IMR-90 (cell line): ENCODE results near the gene TPSG1. TPM values are rescaled to one million over a fixed set of nuclear protein-coding genes. Genes with fewer than 3 reads are reported as not detected.

ENCODE experiments used
- ATAC-seq: fragments of 200-7000 bp; cut with Tn5 transposase; 2 replicates; pipeline ENCODE4 v1.9.1; 2020; ENCODE audit warnings: low read depth, mild to moderate bottlenecking, moderate library complexity
- BruUV-seq: library from RNA; stranded (reverse); fragments of 400-500 nt; replicated peaks from 2 replicates; lab custom pipeline; 2021; lab: Mats Ljungman, UMichigan
- CTCF ChIA-PET: fragments of 300-600 bp; formaldehyde crosslinking; extraction: SDS; loops from one replicate; lab custom pipeline; 2021; ENCODE audit warnings: antibody characterized with exemption; lab: Yijun Ruan, JAX
- POLR2A ChIA-PET: fragments of 300-600 bp; sonication (Branson Sonifier 250); formaldehyde crosslinking; loops from one replicate; lab custom pipeline; 2022; ENCODE audit warnings: antibody characterized with exemption; ENCODE audit not compliant: unreplicated experiment; lab: Charles Lee
- DNase-seq: peaks from one replicate; pipeline ENCODE4 v3.0.0; 2013
- H2AFZ ChIP-seq: replicated peaks from 2 replicates; pipeline ENCODE3; 2013; ENCODE audit warnings: low read length, mild to moderate bottlenecking; ENCODE audit not compliant: poor library complexity
- H2AK5ac ChIP-seq: 2 replicates; pipeline ENCODE4 v1.6.1; 2013; ENCODE audit warnings: low read depth, low read length, inconsistent platforms
- H2AK9ac ChIP-seq: replicated peaks from 2 replicates; pipeline ENCODE3; 2013; ENCODE audit warnings: mild to moderate bottlenecking, low read depth, low read length, moderate library complexity; ENCODE audit not compliant: poor library complexity
- H2BK120ac ChIP-seq: 2 replicates; pipeline ENCODE4 v1.6.1; 2013; ENCODE audit warnings: low read depth, low read length, inconsistent platforms
- H2BK15ac ChIP-seq: 3 replicates; pipeline ENCODE4 v1.6.1; 2013; ENCODE audit warnings: low read depth, low read length, inconsistent platforms
- H2BK20ac ChIP-seq: 2 replicates; pipeline ENCODE4 v1.6.1; 2013; ENCODE audit warnings: low read depth, mild to moderate bottlenecking, inconsistent platforms, low read length, moderate library complexity
- H2BK5ac ChIP-seq: 2 replicates; pipeline ENCODE4 v1.6.1; 2013; ENCODE audit warnings: mild to moderate bottlenecking, low read depth, low read length, inconsistent platforms; ENCODE audit not compliant: poor library complexity, severe bottlenecking
- H3K14ac ChIP-seq: replicated peaks from 2 replicates; pipeline ENCODE4 v1.6.1; 2013; ENCODE audit warnings: low read depth, low read length, inconsistent platforms
- H3K18ac ChIP-seq: 2 replicates; pipeline ENCODE4 v1.6.1; 2013; ENCODE audit warnings: low read depth, low read length, control low read depth
- H3K23ac ChIP-seq: 2 replicates; pipeline ENCODE4 v1.6.1; 2013; ENCODE audit warnings: low read depth, low read length, inconsistent platforms
- H3K27ac ChIP-seq: 2 replicates; pipeline ENCODE4 v1.5.1; 2013; ENCODE audit warnings: mild to moderate bottlenecking, control low read depth, low read length; ENCODE audit not compliant: insufficient read depth
- H3K27me3 ChIP-seq: 2 replicates; pipeline ENCODE4 v1.6.1; 2013; ENCODE audit warnings: low read length; ENCODE audit not compliant: control insufficient read depth, insufficient read depth
- H3K36me3 ChIP-seq: 2 replicates; pipeline ENCODE4 v1.6.1; 2013; ENCODE audit warnings: low read length, mixed read lengths; ENCODE audit not compliant: control insufficient read depth, insufficient read depth
- H3K4ac ChIP-seq: 2 replicates; pipeline ENCODE4 v1.6.1; 2013; ENCODE audit warnings: low read depth, low read length, inconsistent platforms
- H3K4me1 ChIP-seq: 2 replicates; pipeline ENCODE4 v1.6.1; 2013; ENCODE audit warnings: low read length, mixed read lengths; ENCODE audit not compliant: control insufficient read depth, insufficient read depth
- H3K4me2 ChIP-seq: 2 replicates; pipeline ENCODE4 v1.6.1; 2013; ENCODE audit warnings: low read depth, mild to moderate bottlenecking, control low read depth, low read length, moderate library complexity
- H3K4me3 ChIP-seq: 2 replicates; pipeline ENCODE4 v1.5.1; 2013; ENCODE audit warnings: low read depth, mild to moderate bottlenecking, control low read depth, low read length, moderate library complexity; ENCODE audit not compliant: insufficient read depth
- H3K56ac ChIP-seq: 2 replicates; pipeline ENCODE4 v1.6.1; 2013; ENCODE audit warnings: low read length, inconsistent platforms; ENCODE audit not compliant: insufficient read depth; ENCODE audit errors: extremely low read depth
- H3K79me1 ChIP-seq, 2 experiments: 2 replicates each; pipeline ENCODE4 v1.6.1; 2013; ENCODE audit warnings: low read length in 2 of 2, inconsistent platforms in 1 of 2, low read depth in 1 of 2
- H3K9ac ChIP-seq: 2 replicates; pipeline ENCODE4 v1.6.1; 2013; ENCODE audit warnings: low read depth, low read length, control low read depth
- H3K9me1 ChIP-seq: 2 replicates; pipeline ENCODE4 v1.6.1; 2013; ENCODE audit warnings: low read length, inconsistent platforms; ENCODE audit not compliant: insufficient read depth
- H3K9me3 ChIP-seq: 2 replicates; pipeline ENCODE4 v1.6.1; 2013; ENCODE audit warnings: low read length; ENCODE audit not compliant: control insufficient read depth, insufficient read depth
- H4K20me1 ChIP-seq: 2 replicates; pipeline ENCODE4 v1.6.1; 2013; ENCODE audit warnings: low read length, inconsistent platforms; ENCODE audit not compliant: insufficient read depth
- H4K5ac ChIP-seq: 2 replicates; pipeline ENCODE4 v1.6.1; 2013; ENCODE audit warnings: mild to moderate bottlenecking, low read depth, low read length, control low read depth
- H4K8ac ChIP-seq, 2 experiments: 2 replicates each; pipeline ENCODE4 v1.6.1; 2013; ENCODE audit warnings: low read depth in 2 of 2, low read length in 2 of 2, control low read depth in 1 of 2, inconsistent platforms in 1 of 2
- H4K91ac ChIP-seq: 2 replicates; pipeline ENCODE4 v1.6.1; 2013; ENCODE audit warnings: low read depth, low read length, inconsistent platforms; ENCODE audit not compliant: insufficient read depth
- CEBPB ChIP-seq: IDR thresholded peaks from 2 replicates; pipeline ENCODE4 v1.6.1; 2012; ENCODE audit warnings: low read depth, low read length, improper control_type of control experiment
- FOS ChIP-seq: fragments of 150-350 bp; IDR thresholded peaks from 2 replicates; pipeline ENCODE4 v1.6.1; 2016; ENCODE audit warnings: low read depth, low read length
- MAFK ChIP-seq: IDR thresholded peaks from 2 replicates; pipeline ENCODE4 v1.6.1; 2012; ENCODE audit warnings: low read depth, low read length, improper control_type of control experiment
- MAZ ChIP-seq: IDR thresholded peaks from 2 replicates; pipeline ENCODE4 v1.6.1; 2012; ENCODE audit warnings: low read depth, mild to moderate bottlenecking, low read length, improper control_type of control experiment, moderate library complexity, borderline replicate concordance
- RAD21 ChIP-seq: IDR thresholded peaks from 2 replicates; pipeline ENCODE4 v1.6.1; 2012; ENCODE audit warnings: low read length, improper control_type of control experiment
- RCOR1 ChIP-seq: IDR thresholded peaks from 2 replicates; pipeline ENCODE4 v1.6.1; 2012; ENCODE audit warnings: mild to moderate bottlenecking, low read length, improper control_type of control experiment; ENCODE audit not compliant: insufficient replicate concordance
- WGBS, 2 experiments: methylation state at CpG; one replicate each; pipeline versions ENCODE4 v1.1.5 to v1.1.7; 2013; ENCODE audit warnings: missing lambda C conversion rate in 2 of 2; ENCODE audit not compliant: insufficient read length in 1 of 2; ENCODE audit errors: extremely low coverage in 2 of 2; 5-methylcytosine and 5-hydroxymethylcytosine counted together
- dilution Hi-C: fragments of 300-500 bp; cut with HindIII; formaldehyde crosslinking; loops from one replicate; pipeline ENCODE4 v1.14.3; 2018; ENCODE audit warnings: low sequenced_read_pairs; ENCODE audit not compliant: unreplicated experiment
- in situ Hi-C: fragments of 300-500 bp; cut with MboI; formaldehyde crosslinking; loops from 3 replicates; pipeline ENCODE4 v1.14.3; 2019; ENCODE audit warnings: low sequenced_read_pairs, inconsistent platforms, mixed read lengths
- intact Hi-C: fragments of 100-400 bp; cut with micrococcal nuclease; formaldehyde crosslinking; loops from 2 replicates; pipeline ENCODE4 v1.10.0; 2022
- polyA plus RNA-seq, 3 experiments: library from polyadenylated mRNA; depleted of rRNA; stranded (reverse); fragments of >200 nt; gene quantifications; 2 replicates each; pipeline ENCODE4 v1.2.3, GENCODE V29; 2012; ENCODE audit warnings: low replicate concordance in 1 of 3
- total RNA-seq: library from RNA; depleted of rRNA; stranded (reverse); fragments of >200 nt; gene quantifications from 2 replicates; pipeline ENCODE4 v1.2.3, GENCODE V29; 2012
- TF ChIP-seq, protein P1 (sequence below): conservative IDR thresholded peaks from 2 replicates; pipeline ENCODE4 v1.5.1; 2012; ENCODE audit warnings: mild to moderate bottlenecking, low read depth, low read length, improper control_type of control experiment
- TF ChIP-seq, protein P2 (sequence below): fragments of 150-350 bp; IDR thresholded peaks from 2 replicates; pipeline ENCODE4 v1.6.1; 2016; ENCODE audit warnings: low read depth, mild to moderate bottlenecking, low read length, moderate library complexity, borderline replicate concordance

TPSG1 gene
- total and polyA plus RNA-seq, 2 of the 4 experiments (the other 2 are of a cell fraction), result not detected

DNA sequence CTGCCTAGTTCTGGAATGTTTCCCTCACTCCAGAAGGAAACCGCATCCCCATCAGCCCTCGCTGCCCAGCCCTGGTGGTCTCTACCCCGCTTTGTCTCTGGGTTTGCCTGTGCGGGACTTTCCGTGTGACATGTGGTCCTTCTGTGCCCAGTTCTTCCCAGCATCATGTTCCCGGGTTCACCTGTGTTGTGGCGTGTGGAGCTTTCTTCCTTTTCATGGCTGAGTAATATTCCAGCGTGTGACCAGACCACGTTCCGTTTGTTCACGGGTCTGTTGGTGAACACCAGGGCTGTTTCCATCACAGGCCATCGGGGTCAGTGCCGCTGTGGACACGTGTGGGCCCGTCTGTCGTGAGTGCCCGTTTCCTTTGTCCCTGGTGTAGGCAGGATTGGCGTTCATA lies 40.1 kb downstream of the TPSG1 start:
- Histone ChIP-seq H3K4me3 (no peak overlapping the region), H3K14ac (no peak overlapping the region), H3K56ac (no peak overlapping the region), H3K9me3 (no peaks in the 10 kb centered on the region), H4K8ac (no peak overlapping the region), H2BK20ac (no peak overlapping the region), H3K27ac (no peak overlapping the region), H2BK5ac (no peak overlapping the region), H3K4me1 (peaks cover 18% of the 10 kb centered on the region), H2AFZ (no peak overlapping the region), H2BK15ac (no peak overlapping the region), H2BK120ac (no peak overlapping the region), H3K36me3 (no peaks in the 10 kb centered on the region), H3K9me1 (peaks cover 8% of the 10 kb centered on the region), H3K4me2 (no peak overlapping the region), H2AK5ac (no peak overlapping the region), H3K27me3 (no peaks in the 10 kb centered on the region; the same call in 1 of the 2 replicates), H4K20me1 (no peaks in the 10 kb centered on the region; the same call in 1 of the 2 replicates), H4K5ac (no peak overlapping the region), H4K91ac (no peak overlapping the region), H3K23ac (no peak overlapping the region), H2AK9ac (no peak overlapping the region), H3K9ac (no peak overlapping the region), H3K79me1 (no peaks in the 10 kb centered on the region; a peak in 1 of 4 replicates), H3K4ac (no peak overlapping the region), H3K18ac (no peak overlapping the region)
- dilution Hi-C loops, result no loop called here
- ChIA-PET POLR2A (no interaction called here), CTCF (no interaction called here)
- in situ Hi-C loops, result no loop called here
- no TSS peak for BruUV-seq
- TF ChIP-seq, protein P1, sequence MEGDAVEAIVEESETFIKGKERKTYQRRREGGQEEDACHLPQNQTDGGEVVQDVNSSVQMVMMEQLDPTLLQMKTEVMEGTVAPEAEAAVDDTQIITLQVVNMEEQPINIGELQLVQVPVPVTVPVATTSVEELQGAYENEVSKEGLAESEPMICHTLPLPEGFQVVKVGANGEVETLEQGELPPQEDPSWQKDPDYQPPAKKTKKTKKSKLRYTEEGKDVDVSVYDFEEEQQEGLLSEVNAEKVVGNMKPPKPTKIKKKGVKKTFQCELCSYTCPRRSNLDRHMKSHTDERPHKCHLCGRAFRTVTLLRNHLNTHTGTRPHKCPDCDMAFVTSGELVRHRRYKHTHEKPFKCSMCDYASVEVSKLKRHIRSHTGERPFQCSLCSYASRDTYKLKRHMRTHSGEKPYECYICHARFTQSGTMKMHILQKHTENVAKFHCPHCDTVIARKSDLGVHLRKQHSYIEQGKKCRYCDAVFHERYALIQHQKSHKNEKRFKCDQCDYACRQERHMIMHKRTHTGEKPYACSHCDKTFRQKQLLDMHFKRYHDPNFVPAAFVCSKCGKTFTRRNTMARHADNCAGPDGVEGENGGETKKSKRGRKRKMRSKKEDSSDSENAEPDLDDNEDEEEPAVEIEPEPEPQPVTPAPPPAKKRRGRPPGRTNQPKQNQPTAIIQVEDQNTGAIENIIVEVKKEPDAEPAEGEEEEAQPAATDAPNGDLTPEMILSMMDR, result no peak
- TF ChIP-seq RAD21 (no peak), CEBPB (no peak), MAFK (no peak), FOS (no peak), MAZ (no peak), RCOR1 (no peak)
- TF ChIP-seq, protein P2, sequence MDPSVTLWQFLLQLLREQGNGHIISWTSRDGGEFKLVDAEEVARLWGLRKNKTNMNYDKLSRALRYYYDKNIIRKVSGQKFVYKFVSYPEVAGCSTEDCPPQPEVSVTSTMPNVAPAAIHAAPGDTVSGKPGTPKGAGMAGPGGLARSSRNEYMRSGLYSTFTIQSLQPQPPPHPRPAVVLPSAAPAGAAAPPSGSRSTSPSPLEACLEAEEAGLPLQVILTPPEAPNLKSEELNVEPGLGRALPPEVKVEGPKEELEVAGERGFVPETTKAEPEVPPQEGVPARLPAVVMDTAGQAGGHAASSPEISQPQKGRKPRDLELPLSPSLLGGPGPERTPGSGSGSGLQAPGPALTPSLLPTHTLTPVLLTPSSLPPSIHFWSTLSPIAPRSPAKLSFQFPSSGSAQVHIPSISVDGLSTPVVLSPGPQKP, result no peak
- 94% methylated on average over 16 of the region's 18 CpGs; no CpG with 5 or more reads in 1 of the 2 experiments for WGBS, 2 experiments
- no peak for DNase-seq
- ATAC-seq, result no peak
- intact Hi-C loops, result no loop called here
